Esophagus muscularis mucosa (tissue), 4 donors: ENCODE results near the gene PDE4D. TPM values are rescaled to one million over a fixed set of nuclear protein-coding genes. Genes with fewer than 3 reads are reported as not detected.

Experiments used
- DNase-seq: peaks from one replicate; pipeline ENCODE4 v3.0.0-alpha.2; 2017; ENCODE audit errors: extremely low spot score
- H3K27ac ChIP-seq, 4 donors: fragments of 200-600 bp; sonication (generic); replicated peaks in 1 of 4; 1 replicate in 3 of 4; 2 replicates in 1 of 4; pipeline ENCODE4 v1.5.1; 2016 to 2019; ENCODE audit warnings: mild to moderate bottlenecking in 1 of 4
- H3K27me3 ChIP-seq, 4 donors: fragments of 200-600 bp; sonication (generic); one replicate each; pipeline versions ENCODE4 v1.5.1 to v1.6.0; 2016 to 2019
- H3K36me3 ChIP-seq, 4 donors: fragments of 200-600 bp; sonication (generic); one replicate each; pipeline ENCODE4 v1.5.1; 2016 to 2019
- H3K4me1 ChIP-seq, 4 donors: fragments of 200-600 bp; sonication (generic); one replicate each; pipeline ENCODE4 v1.5.1; 2016 to 2019
- H3K4me3 ChIP-seq, 4 donors: fragments of 200-600 bp; sonication (generic); 1 replicate in 2 of 4; 2 replicates in 2 of 4; pipeline ENCODE4 v1.5.1; 2016 to 2019; ENCODE audit warnings: mild to moderate bottlenecking in 4 of 4, moderate library complexity in 1 of 4
- H3K9me3 ChIP-seq, 4 donors: fragments of 200-600 bp; sonication (generic); 1 replicate in 3 of 4; 2 replicates in 1 of 4; pipeline ENCODE4 v1.5.1; 2016 to 2019
- EP300 ChIP-seq: sonication (generic); formaldehyde crosslinking; IDR thresholded peaks from one replicate; pipeline ENCODE4 v1.6.1; 2017; ENCODE audit warnings: antibody characterized with exemption
- POLR2A ChIP-seq: fragments of 450-650 bp; IDR thresholded peaks from one replicate; pipeline ENCODE4 v1.6.1; 2017; ENCODE audit warnings: antibody characterized with exemption, moderate library complexity, mild to moderate bottlenecking, low read depth
- POLR2AphosphoS5 ChIP-seq, 2 donors: sonication (generic); formaldehyde crosslinking; IDR thresholded peaks; one replicate each; pipeline ENCODE4 v1.6.1; 2017; ENCODE audit warnings: antibody characterized with exemption in 2 of 2
- WGBS: methylation state at CpG from one replicate; pipeline ENCODE4 v1.1.5; 2018; 5-methylcytosine and 5-hydroxymethylcytosine counted together
- intact Hi-C: fragments of 100-400 bp; cut with DNase I; formaldehyde crosslinking; loops from one replicate; pipeline ENCODE4 v1.15.1; 2023
- total RNA-seq, 4 donors: library from RNA; depleted of rRNA; stranded (reverse); fragments of >200 nt; gene quantifications; one replicate each; pipeline versions ENCODE4 v1.1.0 to v1.2.1, GENCODE V29; 2016
- TF ChIP-seq, protein P1 (sequence below), 3 experiments: fragments of 200-600 bp in 2 of 3; fragments of 450-650 bp in 1 of 3; sonication (generic) in 2 of 3; IDR thresholded peaks; one replicate each; pipeline ENCODE4 v1.5.1; 2017 to 2019; ENCODE audit warnings: antibody characterized with exemption in 3 of 3, mild to moderate bottlenecking in 2 of 3, moderate library complexity in 1 of 3

PDE4D gene
- total RNA-seq, 4 donors from 2014 or later = 39.2 to 87.0 (median 50.2) TPM

DNA sequence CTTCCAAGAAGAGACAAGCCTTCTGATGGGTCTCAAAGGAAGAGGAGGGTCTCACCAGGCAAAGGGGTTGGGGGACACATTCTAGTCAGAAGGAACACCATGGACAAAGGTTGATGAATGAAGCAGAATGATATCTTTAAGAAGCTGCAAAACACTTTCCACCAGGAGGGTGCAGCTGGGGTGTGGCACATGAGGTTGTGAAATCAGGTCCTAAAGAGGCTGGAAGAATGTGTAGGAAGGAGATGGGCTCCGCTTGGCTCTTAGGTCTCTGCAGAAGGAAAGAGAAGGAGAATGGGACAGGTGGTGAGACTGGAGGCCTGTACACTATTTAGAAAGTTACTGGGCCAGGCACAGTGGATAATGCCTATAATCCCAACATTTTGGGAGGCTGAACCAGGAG, 328.6 kb downstream of the PDE4D start:
- TF ChIP-seq POLR2AphosphoS5 (IDR thresholded peaks at IDR 0.05) (no peak), POLR2A (no peak), EP300 (no peak)
- TF ChIP-seq, protein P1, sequence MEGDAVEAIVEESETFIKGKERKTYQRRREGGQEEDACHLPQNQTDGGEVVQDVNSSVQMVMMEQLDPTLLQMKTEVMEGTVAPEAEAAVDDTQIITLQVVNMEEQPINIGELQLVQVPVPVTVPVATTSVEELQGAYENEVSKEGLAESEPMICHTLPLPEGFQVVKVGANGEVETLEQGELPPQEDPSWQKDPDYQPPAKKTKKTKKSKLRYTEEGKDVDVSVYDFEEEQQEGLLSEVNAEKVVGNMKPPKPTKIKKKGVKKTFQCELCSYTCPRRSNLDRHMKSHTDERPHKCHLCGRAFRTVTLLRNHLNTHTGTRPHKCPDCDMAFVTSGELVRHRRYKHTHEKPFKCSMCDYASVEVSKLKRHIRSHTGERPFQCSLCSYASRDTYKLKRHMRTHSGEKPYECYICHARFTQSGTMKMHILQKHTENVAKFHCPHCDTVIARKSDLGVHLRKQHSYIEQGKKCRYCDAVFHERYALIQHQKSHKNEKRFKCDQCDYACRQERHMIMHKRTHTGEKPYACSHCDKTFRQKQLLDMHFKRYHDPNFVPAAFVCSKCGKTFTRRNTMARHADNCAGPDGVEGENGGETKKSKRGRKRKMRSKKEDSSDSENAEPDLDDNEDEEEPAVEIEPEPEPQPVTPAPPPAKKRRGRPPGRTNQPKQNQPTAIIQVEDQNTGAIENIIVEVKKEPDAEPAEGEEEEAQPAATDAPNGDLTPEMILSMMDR (IDR thresholded peaks at IDR 0.05) = no peak
- H3K36me3 ChIP-seq = no peaks in the 10 kb centered on the region
- H3K4me1 ChIP-seq = peaks cover 0 to 8% (median 0%) of the 10 kb centered on the region in 4 donors
- no peak overlapping the region for H3K27ac ChIP-seq
- intact Hi-C loops = no loop called here
- WGBS = 100% methylated on average over 1 of the region's 1 CpG
- no peaks in the 10 kb centered on the region for H3K9me3 ChIP-seq
- H3K4me3 ChIP-seq = no peak overlapping the region
- no peak for DNase-seq
- no peaks in the 10 kb centered on the region for H3K27me3 ChIP-seq

DNA sequence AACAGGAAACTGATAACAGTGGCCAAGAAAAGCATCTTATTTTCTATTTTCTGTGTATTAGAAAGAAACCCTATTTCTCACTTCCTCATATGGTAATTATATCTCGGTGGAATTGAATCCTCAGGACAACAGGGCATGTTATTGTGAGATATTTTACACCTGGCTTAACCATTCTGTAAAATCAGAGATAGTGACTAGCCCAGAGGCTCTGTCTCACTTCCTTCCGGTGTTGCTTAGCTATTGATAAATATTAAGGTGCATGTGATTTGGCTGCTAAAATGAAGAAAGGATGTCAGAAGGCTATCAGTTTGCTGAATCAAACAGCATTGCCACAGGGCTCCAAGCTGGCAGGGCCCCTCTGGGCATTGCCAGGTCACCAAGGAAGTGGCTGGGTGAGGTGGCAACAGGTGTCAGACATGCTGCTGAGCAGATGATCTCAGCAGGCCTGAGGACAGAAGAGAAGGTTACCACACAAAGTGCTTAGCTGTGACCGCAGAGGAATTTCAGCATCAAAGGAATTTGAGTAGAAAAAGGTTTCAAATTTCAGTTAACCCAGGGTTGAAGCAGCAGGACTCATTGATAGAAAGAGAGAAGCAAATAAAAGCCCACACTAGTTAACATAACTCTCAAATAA, 330.7 kb downstream of the PDE4D start:
- H3K9me3 ChIP-seq = no peaks in the 10 kb centered on the region
- intact Hi-C loops = no loop called here
- no peak for DNase-seq
- 54% methylated on average over 3 of the region's 3 CpGs for WGBS
- no peaks in the 10 kb centered on the region for H3K36me3 ChIP-seq
- H3K27ac ChIP-seq = no peak overlapping the region
- H3K4me1 ChIP-seq = peaks cover 0 to 8% (median 0%) of the 10 kb centered on the region in 4 donors
- H3K27me3 ChIP-seq = no peaks in the 10 kb centered on the region
- TF ChIP-seq POLR2AphosphoS5 (IDR thresholded peaks at IDR 0.05) = no peak
- TF ChIP-seq EP300 = no peak
- TF ChIP-seq POLR2A = no peak
- TF ChIP-seq, protein P1 (IDR thresholded peaks at IDR 0.05) = no peak
- no peak overlapping the region for H3K4me3 ChIP-seq

DNA sequence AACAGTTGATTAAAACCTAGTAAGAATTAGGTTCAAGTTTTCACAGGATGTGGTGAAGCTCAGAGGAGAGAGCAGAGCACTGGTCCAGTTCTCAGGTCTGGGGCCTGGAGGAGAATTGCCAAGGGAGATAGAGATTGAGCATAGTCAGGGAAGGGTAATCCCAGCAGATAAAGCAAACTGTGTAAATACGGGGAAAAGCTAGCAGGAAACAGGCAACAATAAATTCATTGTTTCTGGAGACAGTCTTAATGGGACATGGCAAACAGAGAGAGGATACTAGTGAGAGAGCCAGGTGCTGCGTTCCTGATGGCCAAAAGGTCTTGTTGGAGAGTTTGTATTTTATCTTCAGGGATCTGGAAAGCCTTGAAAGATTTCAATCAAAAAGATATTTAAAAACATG, 333.0 kb downstream of the PDE4D start:
- DNase-seq = no peak
- intact Hi-C loops = no loop called here
- no peak for TF ChIP-seq EP300
- no peak for TF ChIP-seq POLR2A
- no peak for TF ChIP-seq POLR2AphosphoS5 (IDR thresholded peaks at IDR 0.05)
- TF ChIP-seq, protein P1 (IDR thresholded peaks at IDR 0.05) = no peak
- H3K4me1 ChIP-seq = peaks cover 0 to 8% (median 0%) of the 10 kb centered on the region in 4 donors
- H3K4me3 ChIP-seq = no peak overlapping the region
- WGBS = 67% methylated on average over 2 of the region's 2 CpGs
- H3K27me3 ChIP-seq = no peaks in the 10 kb centered on the region
- no peaks in the 10 kb centered on the region for H3K9me3 ChIP-seq
- no peak overlapping the region for H3K27ac ChIP-seq
- no peaks in the 10 kb centered on the region for H3K36me3 ChIP-seq

DNA sequence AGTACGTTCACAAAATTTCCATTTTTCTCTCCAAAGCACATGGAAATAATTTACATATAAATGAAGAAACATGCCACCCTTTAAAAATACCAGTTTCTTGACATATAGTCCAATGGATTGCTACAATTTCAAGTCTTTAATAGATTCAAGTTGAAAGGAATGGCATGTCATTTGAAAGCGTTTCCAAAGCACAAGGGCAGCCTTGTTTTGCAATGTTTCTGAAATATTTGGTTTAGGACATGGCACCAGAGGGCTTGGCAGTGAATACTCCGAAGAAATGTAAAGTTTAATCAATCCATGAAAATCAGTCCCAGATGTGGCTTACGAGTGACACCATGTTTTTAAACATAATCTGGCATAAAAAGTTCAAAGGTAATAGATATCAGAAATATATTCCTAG, 333.7 kb downstream of the PDE4D start:
- Histone ChIP-seq H3K27me3 (no peaks in the 10 kb centered on the region), H3K4me1 (peaks cover 0 to 8% (median 0%) of the 10 kb centered on the region in 4 donors), H3K36me3 (no peaks in the 10 kb centered on the region), H3K27ac (no peak overlapping the region), H3K9me3 (no peaks in the 10 kb centered on the region), H3K4me3 (no peak overlapping the region)
- TF ChIP-seq, protein P1 (IDR thresholded peaks at IDR 0.05) = no peak
- TF ChIP-seq POLR2AphosphoS5 (IDR thresholded peaks at IDR 0.05) (no peak), EP300 (no peak), POLR2A (no peak)
- no peak for DNase-seq
- intact Hi-C loops = no loop called here
- 85% methylated on average over 4 of the region's 4 CpGs for WGBS

DNA sequence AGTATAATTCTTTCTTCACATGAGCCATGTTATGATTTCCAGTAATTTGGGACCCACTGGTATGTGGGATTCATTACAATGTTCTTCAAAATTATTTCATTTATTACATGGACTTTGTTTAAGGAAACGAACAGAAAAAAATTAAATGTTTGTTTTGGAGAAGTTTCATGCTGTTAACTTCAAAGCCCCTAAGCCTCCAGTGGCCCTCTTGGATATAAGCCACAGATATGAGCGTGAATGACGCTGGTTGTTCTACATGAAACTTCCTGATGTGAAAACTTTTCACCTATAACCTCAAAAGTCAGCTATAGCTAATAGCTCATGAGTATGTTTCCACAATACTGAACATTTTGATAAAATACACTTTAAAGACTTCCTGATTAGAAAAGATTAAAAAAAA, 334.2 kb downstream of the PDE4D start:
- H3K9me3 ChIP-seq = no peaks in the 10 kb centered on the region
- peaks cover 0 to 8% (median 0%) of the 10 kb centered on the region in 4 donors for H3K4me1 ChIP-seq
- no peak overlapping the region for H3K4me3 ChIP-seq
- 71% methylated on average over 3 of the region's 3 CpGs for WGBS
- no peaks in the 10 kb centered on the region for H3K36me3 ChIP-seq
- no peaks in the 10 kb centered on the region for H3K27me3 ChIP-seq
- H3K27ac ChIP-seq = no peak overlapping the region
- TF ChIP-seq POLR2AphosphoS5 (IDR thresholded peaks at IDR 0.05) (no peak), EP300 (no peak), POLR2A (no peak)
- TF ChIP-seq, protein P1 (IDR thresholded peaks at IDR 0.05) = no peak
- no peak for DNase-seq
- intact Hi-C loops = no loop called here
